Heart left ventricle (tissue), 13 donors: Measurements from ENCODE around the gene MLIP.

Experiments
- CTCF ChIP-seq, 12 donors: fragments of 200-600 bp; sonication (generic) in 4 of 12; IDR thresholded peaks; one replicate each; pipeline versions ENCODE4 v1.5.0 to v1.8.0; 2018 to 2022; ENCODE audit warnings: antibody characterized with exemption in 12 of 12, mild to moderate bottlenecking in 5 of 12
- POLR2A ChIP-seq, 2 donors: fragments of 450-650 bp; IDR thresholded peaks; one replicate each; pipeline ENCODE4 v1.6.1; 2017; ENCODE audit warnings: antibody characterized with exemption in 2 of 2, mild to moderate bottlenecking in 2 of 2, moderate library complexity in 2 of 2
- donor health status: ischemic (EF 13 %, LVEDD 7.1; RV severe dilation, severe dysfunction).
- donor health status: DM: no; HTN: yes; CAD: no.
- donor health status: DM: no; HTN: no; CAD: no.
- donor health status: ischemic (EF 25% LVEDD 6.9; RV normal size, moderate dysfunction).
- donor health status: ischemic (EF 25% LVEDD 5.7; RV mildly dilated, moderate dysfunction).
- donor health status: ischemic (EF 35%, LVEDD 5.7; RV mildly dilated, moderate dysfunction).
- donor health status: nonischemic (EF 11% LVEDD 7.7; RV severe dilation, severe dysfunction).
- donor health status: DM: yes; HTN: yes; CAD: no.
- donor health status: PGD.
- donor health status: ischemic (EF 29% LVEDD 5.4; RV normal size, mild dysfunction).
- donor health status: nonischemic (EF 23%, LVEDD 6.1; RV moderate dilation, normal function).

GRCh38 chr6:54096811-54097210, 14.4 kb upstream of the MLIP start:
- TF ChIP-seq CTCF (IDR thresholded peaks at IDR 0.05) (no peak), POLR2A (IDR thresholded peaks at IDR 0.05) (no peak)
